PFSK-1 (cell line): ENCODE results near the gene DOCK1.

Experiments
- FOXP2 ChIP-seq: optimal IDR thresholded peaks from 2 replicates; pipeline ENCODE3; 2011; ENCODE audit warnings: borderline replicate concordance, control low read depth, inconsistent platforms; ENCODE audit not compliant: insufficient read depth; ENCODE audit errors: extremely low read length, extremely low read depth
- POLR2AphosphoS5 ChIP-seq: IDR thresholded peaks from 2 replicates; pipeline ENCODE4 v1.6.1; 2012; ENCODE audit warnings: low read depth, mild to moderate bottlenecking, control low read depth, low read length, moderate library complexity
- SIN3A ChIP-seq: IDR thresholded peaks from 2 replicates; pipeline ENCODE4 v1.6.1; 2012; ENCODE audit warnings: mild to moderate bottlenecking, low read length, moderate library complexity, borderline replicate concordance; ENCODE audit not compliant: insufficient read depth
- TAF1 ChIP-seq: IDR thresholded peaks from 2 replicates; pipeline ENCODE4 v1.6.1; 2012; ENCODE audit warnings: low read length, control low read depth, borderline replicate concordance; ENCODE audit not compliant: insufficient read depth
- TF ChIP-seq, protein P1 (sequence below), 2 experiments: IDR thresholded peaks; 2 replicates each; pipeline versions ENCODE4 v1.6.1 to v1.8.0; 2011 to 2012; ENCODE audit warnings: low read depth in 2 of 2, low read length in 2 of 2, control low read depth in 1 of 2, inconsistent platforms in 1 of 2, mild to moderate bottlenecking in 1 of 2, moderate library complexity in 1 of 2; ENCODE audit not compliant: insufficient read depth in 1 of 2

DNA sequence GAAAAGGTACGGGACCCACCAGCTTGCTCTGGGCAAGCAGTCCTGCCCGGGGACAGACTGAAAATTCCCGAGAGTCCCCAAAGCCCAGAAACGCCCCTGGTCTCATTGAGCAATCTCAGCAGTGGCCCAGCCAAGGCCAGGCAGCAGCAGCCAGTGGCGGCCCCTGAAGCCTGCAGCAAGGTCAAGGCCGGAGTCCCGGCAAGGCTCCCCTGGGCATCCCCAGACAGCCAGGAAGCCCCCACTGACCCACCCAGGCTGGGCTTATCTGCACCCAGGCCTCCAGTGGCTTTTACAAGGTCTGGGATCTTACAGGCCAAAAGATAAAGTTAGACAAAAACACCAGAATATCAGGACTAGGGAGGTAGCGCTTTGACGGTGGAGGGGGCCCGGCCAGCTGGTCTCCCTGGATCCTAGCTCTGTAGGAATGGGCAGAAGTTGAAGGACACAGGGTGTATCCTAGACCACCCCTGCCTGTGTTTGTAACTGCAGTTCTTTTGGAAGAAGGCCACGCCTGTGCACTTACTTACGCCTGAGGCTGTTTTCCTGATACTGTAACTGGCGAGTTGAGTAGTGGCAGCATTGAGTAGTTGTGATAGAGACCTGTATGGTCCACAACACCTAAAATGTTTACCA, 513.4 kb downstream of the DOCK1 start:
- TF ChIP-seq SIN3A (no peak), TAF1 (no peak), POLR2AphosphoS5 (no peak), FOXP2 (no peak)
- TF ChIP-seq, protein P1, sequence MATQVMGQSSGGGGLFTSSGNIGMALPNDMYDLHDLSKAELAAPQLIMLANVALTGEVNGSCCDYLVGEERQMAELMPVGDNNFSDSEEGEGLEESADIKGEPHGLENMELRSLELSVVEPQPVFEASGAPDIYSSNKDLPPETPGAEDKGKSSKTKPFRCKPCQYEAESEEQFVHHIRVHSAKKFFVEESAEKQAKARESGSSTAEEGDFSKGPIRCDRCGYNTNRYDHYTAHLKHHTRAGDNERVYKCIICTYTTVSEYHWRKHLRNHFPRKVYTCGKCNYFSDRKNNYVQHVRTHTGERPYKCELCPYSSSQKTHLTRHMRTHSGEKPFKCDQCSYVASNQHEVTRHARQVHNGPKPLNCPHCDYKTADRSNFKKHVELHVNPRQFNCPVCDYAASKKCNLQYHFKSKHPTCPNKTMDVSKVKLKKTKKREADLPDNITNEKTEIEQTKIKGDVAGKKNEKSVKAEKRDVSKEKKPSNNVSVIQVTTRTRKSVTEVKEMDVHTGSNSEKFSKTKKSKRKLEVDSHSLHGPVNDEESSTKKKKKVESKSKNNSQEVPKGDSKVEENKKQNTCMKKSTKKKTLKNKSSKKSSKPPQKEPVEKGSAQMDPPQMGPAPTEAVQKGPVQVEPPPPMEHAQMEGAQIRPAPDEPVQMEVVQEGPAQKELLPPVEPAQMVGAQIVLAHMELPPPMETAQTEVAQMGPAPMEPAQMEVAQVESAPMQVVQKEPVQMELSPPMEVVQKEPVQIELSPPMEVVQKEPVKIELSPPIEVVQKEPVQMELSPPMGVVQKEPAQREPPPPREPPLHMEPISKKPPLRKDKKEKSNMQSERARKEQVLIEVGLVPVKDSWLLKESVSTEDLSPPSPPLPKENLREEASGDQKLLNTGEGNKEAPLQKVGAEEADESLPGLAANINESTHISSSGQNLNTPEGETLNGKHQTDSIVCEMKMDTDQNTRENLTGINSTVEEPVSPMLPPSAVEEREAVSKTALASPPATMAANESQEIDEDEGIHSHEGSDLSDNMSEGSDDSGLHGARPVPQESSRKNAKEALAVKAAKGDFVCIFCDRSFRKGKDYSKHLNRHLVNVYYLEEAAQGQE (IDR thresholded peaks at IDR 0.05; ENCODE audit: insufficient read depth in 1 of 2, low read depth in 2 of 2, low read length in 2 of 2): no peak
